K562 treated with DMSO at 1 percent for 4 hours (cell line): ENCODE data around the gene CSTF2. TPM values are rescaled to one million over a fixed set of nuclear protein-coding genes. Genes with fewer than 3 reads are reported as not detected.

Source experiments
- total RNA-seq: library from RNA; unstranded; fragments of 300-600 nt; gene quantifications from 2 replicates; pipeline ENCODE4 v1.2.3, GENCODE V29; 2022; ENCODE audit not compliant: insufficient read depth

Gene CSTF2
- 26.4 and 26.7 TPM in 2 replicates for total RNA-seq

GRCh38 chrX:100819837-100820666 lies at the start of gene CSTF2:
CSTF2 (plus strand) TSS chrX:100820391; CDS start chrX:100820417, 26 bp downstream.

GRCh38 chrX:100874325-100874724 lies 54.1 kb downstream of the CSTF2 start, which contains the start of gene NOX1:
NOX1 (minus strand) TSS chrX:100874359; CDS start chrX:100874139, 220 bp downstream.

Other genes starting within 250 kb of the CSTF2 start
- gene TNMD, start 235.5 kb upstream of the CSTF2 start, total RNA-seq: not detected in 2 replicates
- not detected in 2 replicates for gene TSPAN6, start 183.6 kb upstream of the CSTF2 start, total RNA-seq
- not detected in 2 replicates for gene SRPX2, start 176.2 kb upstream of the CSTF2 start, total RNA-seq
- 0.54 and 1.8 TPM in 2 replicates for gene SYTL4, start 88.3 kb upstream of the CSTF2 start, total RNA-seq
- not detected in 2 replicates for gene NOX1, start 54.0 kb downstream of the CSTF2 start, total RNA-seq
- not detected in 2 replicates for gene XKRX, start 108.5 kb downstream of the CSTF2 start, total RNA-seq
- gene ARL13A, start 149.3 kb downstream of the CSTF2 start, total RNA-seq: not detected in 2 replicates
- 10.7 and 13.6 TPM in 2 replicates for gene TRMT2B, start 231.7 kb downstream of the CSTF2 start, total RNA-seq